NB4 (cell line): Measurements from ENCODE around the gene TSEN2.
"Not testable (repeated sequence)": the region's sequence is repeated elsewhere in the genome, so short reads cannot be mapped to it uniquely, and the experiment has no call there.

Source experiments
- DNase-seq: peaks from one replicate; pipeline ENCODE4 v3.0.0; 2010; ENCODE audit warnings: low read depth
- H3K4me3 ChIP-seq: one replicate; pipeline ENCODE4 v1.5.1; 2011; ENCODE audit warnings: mild to moderate bottlenecking, low read depth, low read length, moderate library complexity
- CTCF ChIP-seq: IDR thresholded peaks from one replicate; pipeline ENCODE4 v1.5.1; 2012; ENCODE audit warnings: low read depth, low read length
- MAX ChIP-seq: IDR thresholded peaks from 2 replicates; pipeline ENCODE4 v1.6.1; 2011; ENCODE audit warnings: low read depth, low read length
- MYC ChIP-seq: IDR thresholded peaks from 2 replicates; pipeline ENCODE4 v1.6.1; 2011; ENCODE audit warnings: low read depth, low read length
- POLR2A ChIP-seq: IDR thresholded peaks from 2 replicates; pipeline ENCODE4 v1.6.1; 2011; ENCODE audit warnings: mild to moderate bottlenecking; ENCODE audit not compliant: insufficient read length; ENCODE audit errors: extremely low read depth

Gene TSEN2

GRCh38 chr3:12454816-12455121, 29.5 kb upstream of the TSEN2 start:
- no peak overlapping the region for H3K4me3 ChIP-seq
- no peak for DNase-seq
- TF ChIP-seq MAX = no peak
- no peak for TF ChIP-seq POLR2A
- no peak for TF ChIP-seq MYC
- no peak for TF ChIP-seq CTCF

- no peak overlapping the region for H3K4me3 ChIP-seq
- DNase-seq = no peak
- TF ChIP-seq MYC (no peak), CTCF (no peak), POLR2A (no peak), MAX (no peak)
Measured at GRCh38 chr3:12455740-12456139, 28.5 kb upstream of the TSEN2 start.

GRCh38 chr3:12456441-12456840, 27.8 kb upstream of the TSEN2 start:
- TF ChIP-seq CTCF (no peak), POLR2A (no peak), MYC (no peak), MAX (no peak)
- no peak for DNase-seq
- H3K4me3 ChIP-seq = no peak overlapping the region

GRCh38 chr3:12457380-12457779, 26.9 kb upstream of the TSEN2 start:
- DNase-seq, H3K4me3 ChIP-seq: not testable (repeated sequence)

- peak; percentile 89 for DNase-seq
Measured at GRCh38 chr3:12458901-12459300, 25.4 kb upstream of the TSEN2 start.

GRCh38 chr3:12460127-12460526, 24.2 kb upstream of the TSEN2 start:
- H3K4me3 ChIP-seq = no peak overlapping the region
- TF ChIP-seq CTCF = no peak
- no peak for TF ChIP-seq MYC
- no peak for DNase-seq

More at GRCh38 chr3:12458901-12459300, 25.4 kb upstream of the TSEN2 start:
- TF ChIP-seq CTCF = peak; percentile 49
- TF ChIP-seq MAX = no peak
- H3K4me3 ChIP-seq = no peak overlapping the region
